PC-9 (cell line): ENCODE measurements around the gene RHOBTB1. TPM values are rescaled to one million over a fixed set of nuclear protein-coding genes. Genes with fewer than 3 reads are reported as not detected.

Source experiments
- BruUV-seq: library from RNA; stranded (reverse); fragments of 400-500 nt; replicated peaks from 2 replicates; lab custom pipeline; 2021; lab: Mats Ljungman, UMichigan
- CTCF ChIA-PET: fragments of 300-600 bp; sonication (Branson Sonifier 250); formaldehyde crosslinking; loops from one replicate; lab custom pipeline; 2022; ENCODE audit warnings: antibody characterized with exemption; lab: Charles Lee
- POLR2A ChIA-PET: fragments of 300-600 bp; sonication (Branson Sonifier 250); formaldehyde crosslinking; loops from one replicate; lab custom pipeline; 2022; ENCODE audit warnings: antibody characterized with exemption; ENCODE audit not compliant: unreplicated experiment; lab: Charles Lee
- DNase-seq, 2 experiments: peaks; one replicate each; pipeline versions ENCODE4 v3.0.0 to v3.0.0-alpha.2; 2015 to 2022; ENCODE audit warnings: mixed read lengths in 1 of 2
- H2AFZ ChIP-seq: fragments of 200-600 bp; sonication (generic); 2 replicates; pipeline ENCODE4 v1.8.1; 2017; ENCODE audit warnings: antibody characterized with exemption
- H3F3A ChIP-seq: fragments of 200-600 bp; sonication (generic); 2 replicates; pipeline ENCODE4 v1.8.1; 2017; ENCODE audit warnings: antibody characterized with exemption, mild to moderate bottlenecking, low read depth; ENCODE audit not compliant: insufficient read depth
- H3K27ac ChIP-seq: fragments of 200-600 bp; sonication (generic); 2 replicates; pipeline ENCODE4 v1.6.1; 2016; ENCODE audit warnings: mixed run types
- H3K27me3 ChIP-seq: fragments of 200-600 bp; sonication (generic); 2 replicates; pipeline ENCODE4 v1.6.1; 2016; ENCODE audit warnings: low read depth, mixed run types; ENCODE audit not compliant: insufficient read depth
- H3K36me3 ChIP-seq: fragments of 200-600 bp; sonication (generic); 2 replicates; pipeline ENCODE4 v1.6.1; 2016; ENCODE audit warnings: low read depth, mixed run types
- H3K4me1 ChIP-seq: fragments of 200-600 bp; sonication (generic); replicated peaks from 2 replicates; pipeline ENCODE4 v1.6.1; 2016; ENCODE audit warnings: mixed run types; ENCODE audit not compliant: insufficient read depth
- H3K4me2 ChIP-seq: fragments of 200-600 bp; sonication (generic); 2 replicates; pipeline ENCODE4 v1.6.1; 2017; ENCODE audit warnings: mixed run types
- H3K4me3 ChIP-seq: fragments of 200-600 bp; sonication (generic); 2 replicates; pipeline ENCODE4 v1.6.1; 2016; ENCODE audit warnings: mixed run types
- H3K79me2 ChIP-seq: fragments of 200-600 bp; sonication (generic); 2 replicates; pipeline ENCODE4 v1.6.1; 2017; ENCODE audit warnings: low read depth, mixed run types
- H3K9me2 ChIP-seq: fragments of 200-600 bp; sonication (generic); 2 replicates; pipeline ENCODE4 v1.8.1; 2017; ENCODE audit warnings: mild to moderate bottlenecking; ENCODE audit not compliant: insufficient read depth
- H3K9me3 ChIP-seq: fragments of 200-600 bp; sonication (generic); 2 replicates; pipeline ENCODE4 v1.8.1; 2016; ENCODE audit warnings: low read depth; ENCODE audit not compliant: insufficient read depth
- H4K20me1 ChIP-seq: fragments of 200-600 bp; sonication (generic); 2 replicates; pipeline ENCODE4 v1.8.1; 2017; ENCODE audit not compliant: insufficient read depth
- EZH2 ChIP-seq: fragments of 200-600 bp; sonication (generic); IDR thresholded peaks from 2 replicates; pipeline ENCODE4 v1.8.0; 2017; ENCODE audit warnings: antibody characterized with exemption, low read depth
- intact Hi-C: fragments of 100-400 bp; cut with micrococcal nuclease; formaldehyde crosslinking; loops from one replicate; pipeline ENCODE4 v1.10.0; 2022; ENCODE audit not compliant: unreplicated experiment
- total RNA-seq: library from RNA; stranded (reverse); gene quantifications from 2 replicates; pipeline ENCODE4 v1.2.3, GENCODE V29; 2021
- TF ChIP-seq, protein P1 (sequence below): fragments of 200-600 bp; sonication (generic); conservative IDR thresholded peaks from 2 replicates; pipeline ENCODE4 v1.6.1; 2017; ENCODE audit warnings: mixed run types, antibody characterized with exemption, mild to moderate bottlenecking, moderate library complexity

Gene RHOBTB1
- total RNA-seq, 1 experiment from 2014 or later: 5.2 TPM

DNA sequence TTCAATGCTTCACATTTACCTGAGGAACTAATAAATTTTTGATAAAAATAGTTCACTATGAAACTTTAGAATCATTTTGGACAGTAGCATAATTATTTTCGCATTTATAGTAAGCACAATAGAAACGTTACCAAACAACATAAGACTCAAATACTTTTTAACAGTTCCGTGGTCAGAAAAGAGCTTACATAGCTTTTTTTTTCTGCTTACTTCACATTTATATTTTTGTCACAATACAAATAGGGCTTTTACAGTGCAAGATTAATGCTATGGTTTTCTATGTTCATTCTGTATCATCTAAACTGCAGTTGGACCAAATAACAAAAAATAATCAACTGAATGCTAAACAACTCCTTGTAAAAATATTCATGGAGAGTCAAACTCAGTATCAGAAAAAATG, 26.5 kb upstream of the RHOBTB1 start:
- no peak for DNase-seq
- Histone ChIP-seq H3K4me3 (no peak overlapping the region), H3K4me2 (no peak overlapping the region), H2AFZ (no peak overlapping the region), H3K9me2 (0 out of 2 replicates have a peak, but pooled peaks cover 4% of the 10 kb centered on the region), H3F3A (peaks cover 3% of the 10 kb centered on the region), H3K27me3 (no peaks in the 10 kb centered on the region), H3K36me3 (no peaks in the 10 kb centered on the region), H3K27ac (no peak overlapping the region), H3K79me2 (no peaks in the 10 kb centered on the region), H3K4me1 (peaks cover 17% of the 10 kb centered on the region), H3K9me3 (no peaks in the 10 kb centered on the region), H4K20me1 (no peaks in the 10 kb centered on the region)
- intact Hi-C loops: no loop called here
- BruUV-seq: no TSS peak
- ChIA-PET POLR2A (no interaction called here), CTCF (no interaction called here)
- no peak for TF ChIP-seq EZH2
- TF ChIP-seq, protein P1, sequence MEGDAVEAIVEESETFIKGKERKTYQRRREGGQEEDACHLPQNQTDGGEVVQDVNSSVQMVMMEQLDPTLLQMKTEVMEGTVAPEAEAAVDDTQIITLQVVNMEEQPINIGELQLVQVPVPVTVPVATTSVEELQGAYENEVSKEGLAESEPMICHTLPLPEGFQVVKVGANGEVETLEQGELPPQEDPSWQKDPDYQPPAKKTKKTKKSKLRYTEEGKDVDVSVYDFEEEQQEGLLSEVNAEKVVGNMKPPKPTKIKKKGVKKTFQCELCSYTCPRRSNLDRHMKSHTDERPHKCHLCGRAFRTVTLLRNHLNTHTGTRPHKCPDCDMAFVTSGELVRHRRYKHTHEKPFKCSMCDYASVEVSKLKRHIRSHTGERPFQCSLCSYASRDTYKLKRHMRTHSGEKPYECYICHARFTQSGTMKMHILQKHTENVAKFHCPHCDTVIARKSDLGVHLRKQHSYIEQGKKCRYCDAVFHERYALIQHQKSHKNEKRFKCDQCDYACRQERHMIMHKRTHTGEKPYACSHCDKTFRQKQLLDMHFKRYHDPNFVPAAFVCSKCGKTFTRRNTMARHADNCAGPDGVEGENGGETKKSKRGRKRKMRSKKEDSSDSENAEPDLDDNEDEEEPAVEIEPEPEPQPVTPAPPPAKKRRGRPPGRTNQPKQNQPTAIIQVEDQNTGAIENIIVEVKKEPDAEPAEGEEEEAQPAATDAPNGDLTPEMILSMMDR: no peak

DNA sequence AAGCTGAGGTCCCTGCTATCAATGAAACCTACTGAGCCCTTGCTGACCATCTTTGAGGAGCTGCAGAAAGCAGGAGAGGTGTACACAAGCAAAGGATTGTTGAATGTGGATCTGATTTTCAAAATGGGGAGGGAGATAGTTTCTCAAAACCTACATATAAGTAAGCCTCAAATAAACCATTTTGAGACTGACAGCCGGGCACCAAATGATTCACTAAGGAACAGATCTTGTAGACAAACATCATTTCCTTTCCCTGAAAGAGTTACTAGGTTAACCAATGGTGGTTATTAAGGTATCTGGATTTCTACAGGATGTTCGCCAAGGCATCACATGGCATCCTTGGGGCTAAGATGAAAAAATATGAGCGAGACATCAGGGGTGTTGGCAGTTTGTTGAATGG, 24.5 kb upstream of the RHOBTB1 start:
- 0 out of 2 replicates have a peak, but pooled peaks cover 4% of the 10 kb centered on the region for H3K9me2 ChIP-seq
- no peaks in the 10 kb centered on the region for H3K36me3 ChIP-seq
- H3K4me3 ChIP-seq: no peak overlapping the region
- no peak for DNase-seq
- TF ChIP-seq, protein P1: no peak
- TF ChIP-seq EZH2: no peak
- peaks cover 14% of the 10 kb centered on the region for H3F3A ChIP-seq
- H2AFZ ChIP-seq: no peak overlapping the region
- H3K4me2 ChIP-seq: no peak overlapping the region
- peaks cover 23% of the 10 kb centered on the region for H3K4me1 ChIP-seq
- BruUV-seq: no TSS peak
- intact Hi-C loops: loop anchor here (10.0 kb wide), 2 partner anchors 316 to 524 kb away; no protein-coding TSS in a partner anchor
- POLR2A ChIA-PET: no interaction called here
- no peaks in the 10 kb centered on the region for H3K9me3 ChIP-seq
- no peaks in the 10 kb centered on the region for H3K79me2 ChIP-seq
- CTCF ChIA-PET: no interaction called here
- H3K27ac ChIP-seq: no peak overlapping the region
- no peaks in the 10 kb centered on the region for H4K20me1 ChIP-seq
- H3K27me3 ChIP-seq: no peaks in the 10 kb centered on the region

DNA sequence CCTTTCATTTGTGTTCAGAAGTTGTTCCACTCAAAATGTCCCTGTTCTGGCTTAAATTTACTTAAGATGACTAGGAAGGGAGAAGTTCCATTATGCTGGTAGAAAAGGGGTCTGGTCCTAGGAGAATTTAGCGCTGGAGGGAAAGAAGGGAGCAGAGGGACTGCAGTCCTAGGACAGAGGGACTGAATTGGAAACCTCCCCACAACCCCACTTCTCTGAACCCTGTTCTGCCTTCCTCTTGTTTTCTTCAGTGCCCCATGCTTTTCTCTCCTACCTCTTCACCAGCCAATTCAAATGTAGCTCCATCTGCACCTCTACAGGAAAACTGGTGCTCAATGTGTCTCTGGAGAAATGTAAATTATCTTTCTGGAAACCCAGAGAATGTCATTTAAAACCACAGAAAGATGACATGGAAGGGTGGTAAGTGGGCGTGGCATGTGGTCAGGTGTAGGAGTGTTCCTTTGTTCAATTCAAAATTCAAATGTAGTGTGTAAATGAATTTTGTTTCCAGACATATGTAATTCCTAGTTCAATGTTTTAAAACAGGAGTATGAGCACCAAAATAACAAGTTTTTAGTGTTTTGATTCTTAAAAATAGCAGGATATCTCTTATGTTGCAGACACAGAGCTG, 24.0 kb upstream of the RHOBTB1 start:
- TF ChIP-seq EZH2: no peak
- intact Hi-C loops: loop anchor here (10.0 kb wide), 2 partner anchors 317 to 523 kb away; no protein-coding TSS in a partner anchor
- Histone ChIP-seq H3K9me3 (no peaks in the 10 kb centered on the region), H2AFZ (no peak overlapping the region), H3K4me2 (no peak overlapping the region), H3F3A (peaks cover 14% of the 10 kb centered on the region), H3K36me3 (no peaks in the 10 kb centered on the region), H3K79me2 (no peaks in the 10 kb centered on the region), H4K20me1 (no peaks in the 10 kb centered on the region), H3K27me3 (no peaks in the 10 kb centered on the region), H3K27ac (no peak overlapping the region), H3K4me1 (peaks cover 29% of the 10 kb centered on the region), H3K4me3 (no peak overlapping the region), H3K9me2 (0 out of 2 replicates have a peak, but pooled peaks cover 4% of the 10 kb centered on the region)
- no peak for DNase-seq
- ChIA-PET POLR2A (no interaction called here), CTCF (no interaction called here)
- no TSS peak for BruUV-seq
